GM10847 (cell line): ENCODE measurements around the gene SLC25A36.

Experiments
- POLR2A ChIP-seq: IDR thresholded peaks from 2 replicates; pipeline ENCODE4 v1.6.1; 2011; ENCODE audit not compliant: insufficient read length; ENCODE audit errors: extremely low read depth

SLC25A36 gene

GRCh38 chr3:140953028-140953960, 11.7 kb downstream of the SLC25A36 start:
- TF ChIP-seq POLR2A: no peak

- TF ChIP-seq POLR2A: no peak
Measured at GRCh38 chr3:140954576-140954975, 12.9 kb downstream of the SLC25A36 start.

GRCh38 chr3:140955645-140956044, 14.0 kb downstream of the SLC25A36 start:
- no peak for TF ChIP-seq POLR2A

- TF ChIP-seq POLR2A: no peak
Measured at GRCh38 chr3:140956058-140956835, 14.6 kb downstream of the SLC25A36 start.

- no peak for TF ChIP-seq POLR2A
Measured at GRCh38 chr3:140972833-140973232, 31.2 kb downstream of the SLC25A36 start.

GRCh38 chr3:140974900-140975299, 33.3 kb downstream of the SLC25A36 start:
- TF ChIP-seq POLR2A: no peak

- no peak for TF ChIP-seq POLR2A
Measured at GRCh38 chr3:140980663-140981062, 39.0 kb downstream of the SLC25A36 start.

GRCh38 chr3:140994316-140994715, 52.7 kb downstream of the SLC25A36 start:
- TF ChIP-seq POLR2A: no peak

- TF ChIP-seq POLR2A: no peak
Measured at GRCh38 chr3:140995881-140996280, 54.2 kb downstream of the SLC25A36 start.

GRCh38 chr3:141000027-141000663, 58.5 kb downstream of the SLC25A36 start:
- TF ChIP-seq POLR2A: no peak

- no peak for TF ChIP-seq POLR2A
Measured at GRCh38 chr3:141000686-141001085, 59.0 kb downstream of the SLC25A36 start.

GRCh38 chr3:141006344-141006743, 64.7 kb downstream of the SLC25A36 start:
- TF ChIP-seq POLR2A: no peak

GRCh38 chr3:141009496-141009895, 67.9 kb downstream of the SLC25A36 start:
- no peak for TF ChIP-seq POLR2A

- no peak for TF ChIP-seq POLR2A
Measured at GRCh38 chr3:141011232-141011996, 69.8 kb downstream of the SLC25A36 start.

GRCh38 chr3:141011997-141012262, 70.3 kb downstream of the SLC25A36 start:
- no peak for TF ChIP-seq POLR2A
